VCaP (cell line): Measurements from ENCODE around the gene RGS18.

Experiments
- H3K27ac ChIP-seq: fragments of 450-650 bp; 2 replicates; pipeline ENCODE4 v1.5.1; 2017
- CTCF ChIP-seq: fragments of 450-650 bp; conservative IDR thresholded peaks from 2 replicates; pipeline ENCODE4 v1.5.1; 2017; ENCODE audit warnings: mild to moderate bottlenecking, moderate library complexity

RGS18 gene, protein sequence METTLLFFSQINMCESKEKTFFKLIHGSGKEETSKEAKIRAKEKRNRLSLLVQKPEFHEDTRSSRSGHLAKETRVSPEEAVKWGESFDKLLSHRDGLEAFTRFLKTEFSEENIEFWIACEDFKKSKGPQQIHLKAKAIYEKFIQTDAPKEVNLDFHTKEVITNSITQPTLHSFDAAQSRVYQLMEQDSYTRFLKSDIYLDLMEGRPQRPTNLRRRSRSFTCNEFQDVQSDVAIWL

DNA sequence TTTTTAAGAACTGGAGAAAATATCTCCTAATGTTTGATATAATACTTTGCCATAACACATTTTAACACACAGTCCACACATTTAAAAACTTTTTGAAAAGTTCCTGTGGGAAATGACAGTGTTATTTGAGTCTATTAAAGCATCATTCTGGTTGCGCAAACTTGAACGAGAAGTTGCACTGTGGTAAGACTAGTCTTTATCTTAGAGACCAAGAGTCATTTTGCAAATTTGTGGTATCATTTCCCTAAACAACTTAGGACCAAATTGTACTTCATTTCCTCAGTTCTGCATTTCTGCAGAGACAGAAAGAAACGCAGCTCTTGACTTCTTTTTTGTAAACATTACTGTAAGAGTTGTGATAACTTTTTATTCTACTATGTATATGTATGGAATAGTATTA is at the start of gene RGS18:
TSS of gene RGS18 (plus strand) at position 282 of the 400 bp plus-strand sequence. CDS start 176 bp downstream, outside the sequence.
- TF ChIP-seq CTCF, result no peak
- no peak within 1 kb of the TSS for H3K27ac ChIP-seq

DNA sequence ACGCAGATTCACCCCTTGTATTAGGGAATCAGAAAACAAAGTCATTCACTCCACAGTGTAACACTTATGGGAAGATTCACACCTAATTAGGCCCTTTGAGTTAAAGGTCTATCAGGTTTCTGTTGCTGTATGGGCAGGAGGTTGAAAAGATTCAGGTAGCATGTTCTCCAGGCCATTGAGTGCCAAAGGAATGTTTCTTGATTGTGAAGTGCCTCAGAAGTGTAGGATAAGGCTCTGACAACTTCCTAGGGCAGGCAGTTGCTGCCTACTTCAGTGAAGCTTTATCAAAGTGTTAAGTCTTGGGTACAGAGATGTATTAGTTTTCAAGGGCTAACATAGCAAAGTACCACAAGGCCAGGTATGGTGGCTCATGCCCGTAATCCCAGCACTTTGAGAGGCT is 48.7 kb upstream of the RGS18 start:
- no peak overlapping the region for H3K27ac ChIP-seq
- TF ChIP-seq CTCF, result no peak

DNA sequence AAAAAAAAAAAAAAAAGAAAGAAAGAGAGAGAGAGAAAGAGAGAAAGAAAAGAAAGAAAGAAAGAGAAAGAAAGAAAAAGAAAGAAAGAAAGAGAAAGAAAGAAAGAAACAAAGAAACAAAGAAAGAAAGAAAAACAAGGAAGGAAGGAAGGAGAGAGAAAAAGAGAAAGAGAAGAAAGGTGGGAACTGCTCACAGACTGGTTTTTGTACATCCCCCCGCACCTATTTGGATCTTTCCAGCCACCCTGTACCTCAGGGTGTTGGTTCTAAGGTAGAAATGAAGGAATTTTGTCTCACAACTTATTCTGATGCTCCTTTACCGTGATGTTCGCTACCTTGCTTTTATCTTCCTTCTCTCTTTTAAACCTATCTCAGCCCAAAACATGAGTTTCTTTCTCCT is 43.3 kb upstream of the RGS18 start:
- no peak for TF ChIP-seq CTCF
- no peak overlapping the region for H3K27ac ChIP-seq

DNA sequence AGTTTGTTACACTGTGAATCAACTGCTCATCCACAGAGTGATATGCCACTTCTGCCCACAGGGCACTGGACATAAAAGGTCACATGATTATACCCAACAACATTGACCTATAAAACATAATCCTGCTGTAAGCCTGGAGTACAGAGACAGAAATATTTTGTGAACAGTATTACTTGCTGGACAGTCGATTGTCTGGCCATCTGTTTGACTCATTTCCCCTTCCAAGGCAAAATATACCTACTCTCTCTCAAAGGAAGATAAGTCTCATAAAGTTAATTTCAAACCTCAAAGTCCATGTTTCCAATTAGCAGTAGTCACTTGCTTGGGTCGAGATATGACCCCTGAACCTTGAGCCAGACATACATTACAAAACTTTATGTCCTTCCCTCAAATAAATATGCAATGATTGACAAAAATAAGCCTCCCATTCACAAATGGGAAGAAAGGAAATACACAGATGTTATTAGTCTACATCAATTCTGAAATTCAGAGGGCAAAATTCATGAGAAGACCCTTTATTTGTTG is 39.3 kb upstream of the RGS18 start:
- no peak for TF ChIP-seq CTCF
- H3K27ac ChIP-seq, result no peak overlapping the region

DNA sequence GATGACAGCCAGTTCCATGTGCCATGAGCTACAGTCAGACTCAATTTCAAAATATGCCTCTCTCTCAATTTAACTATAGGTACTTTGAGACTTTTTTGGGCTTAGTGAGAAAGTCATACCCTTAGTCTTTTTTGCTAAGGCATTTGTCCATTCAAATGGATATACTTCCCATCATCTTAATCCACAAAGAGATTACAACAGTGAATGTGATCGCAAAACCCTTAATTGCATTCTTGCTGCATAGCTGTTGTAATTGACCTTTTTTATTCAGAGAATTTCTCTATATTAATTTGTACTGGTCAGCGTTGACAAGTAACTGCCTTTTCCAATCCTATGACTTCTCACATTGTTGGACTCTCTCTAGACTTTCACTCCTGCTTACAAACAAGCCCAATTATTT is 38.6 kb upstream of the RGS18 start:
- H3K27ac ChIP-seq, result no peak overlapping the region
- TF ChIP-seq CTCF, result no peak

DNA sequence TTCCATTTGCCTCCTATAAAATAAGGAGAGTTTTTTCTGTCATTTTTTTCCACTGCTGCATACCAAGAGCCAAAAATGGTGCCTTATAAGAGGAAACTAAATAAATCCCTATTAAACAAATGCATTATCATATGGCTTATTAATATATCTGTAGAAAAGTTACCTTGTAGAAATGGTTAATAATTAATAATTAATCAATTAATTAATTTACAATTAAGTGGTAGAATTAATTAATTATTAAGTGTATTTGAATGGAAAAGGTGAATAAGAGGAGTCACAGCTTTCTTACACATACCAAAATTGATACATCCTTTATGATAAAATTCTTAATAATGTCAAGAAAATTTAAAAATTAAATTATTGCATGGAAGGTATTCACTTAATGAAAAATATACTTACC is 35.6 kb upstream of the RGS18 start:
- H3K27ac ChIP-seq, result no peak overlapping the region
- TF ChIP-seq CTCF, result no peak

GRCh38 chr1:192123212-192123611 is 35.0 kb upstream of the RGS18 start:
- no peak overlapping the region for H3K27ac ChIP-seq
- TF ChIP-seq CTCF, result no peak
